ENCODE data around the gene MAD1L1.

MAD1L1 gene

GRCh38 chr7:2242541-2243429 lies 10.0 kb upstream of the MAD1L1 start:
- no peak for DNase-seq (ENCODE audit: low read depth)

- peak; percentile 57 for DNase-seq (ENCODE audit: low read depth)
Observed at GRCh38 chr7:2241580-2242540, 9.1 kb upstream of the MAD1L1 start, which contains the start of the genes MRM2 and NUDT1. MRM2 (minus strand) TSS chr7:2242205; CDS start chr7:2242169, 36 bp downstream. NUDT1 (plus strand) TSS chr7:2242226; CDS start chr7:2244575, 2,349 bp downstream.

GRCh38 chr7:2239242-2239641 lies 6.5 kb upstream of the MAD1L1 start:
- no peak for DNase-seq (ENCODE audit: low read depth)

GRCh38 chr7:2237109-2237602 lies 4.4 kb upstream of the MAD1L1 start:
- DNase-seq (ENCODE audit: low read depth): no peak

GRCh38 chr7:2233926-2234325 lies 1.2 kb upstream of the MAD1L1 start:
- DNase-seq (ENCODE audit: low read depth): no peak

GRCh38 chr7:2231992-2232765 lies 566 bp downstream of the MAD1L1 start:
- DNase-seq (ENCODE audit: low read depth): no peak

GRCh38 chr7:2230882-2231281 lies 1.9 kb downstream of the MAD1L1 start:
- no peak for DNase-seq (ENCODE audit: low read depth)

GRCh38 chr7:2230226-2230625 lies 2.5 kb downstream of the MAD1L1 start:
- DNase-seq (ENCODE audit: low read depth): no peak

GRCh38 chr7:2229467-2229866 lies 3.3 kb downstream of the MAD1L1 start:
- DNase-seq (ENCODE audit: low read depth): no peak

GRCh38 chr7:2228921-2229320 lies 3.8 kb downstream of the MAD1L1 start:
- no peak for DNase-seq (ENCODE audit: low read depth)

- no peak for DNase-seq (ENCODE audit: low read depth)
Observed at GRCh38 chr7:2227699-2228098, 5.0 kb downstream of the MAD1L1 start.

GRCh38 chr7:2225830-2226229 lies 6.9 kb downstream of the MAD1L1 start:
- no peak for DNase-seq (ENCODE audit: low read depth)

- no peak for DNase-seq (ENCODE audit: low read depth)
Observed at GRCh38 chr7:2225336-2225735, 7.4 kb downstream of the MAD1L1 start.

GRCh38 chr7:2224934-2225333 lies 7.8 kb downstream of the MAD1L1 start:
- DNase-seq (ENCODE audit: low read depth): no peak

GRCh38 chr7:2224491-2224928 lies 8.2 kb downstream of the MAD1L1 start:
- DNase-seq (ENCODE audit: low read depth): no peak

- no peak for DNase-seq (ENCODE audit: low read depth)
Observed at GRCh38 chr7:2223321-2223720, 9.4 kb downstream of the MAD1L1 start.

- no peak for DNase-seq (ENCODE audit: low read depth)
Observed at GRCh38 chr7:2222516-2222915, 10.2 kb downstream of the MAD1L1 start.

GRCh38 chr7:2220954-2221353 lies 11.8 kb downstream of the MAD1L1 start:
- DNase-seq (ENCODE audit: low read depth): no peak

- DNase-seq (ENCODE audit: low read depth): no peak
Observed at GRCh38 chr7:2220506-2220905, 12.2 kb downstream of the MAD1L1 start.

GRCh38 chr7:2220030-2220429 lies 12.7 kb downstream of the MAD1L1 start:
- DNase-seq (ENCODE audit: low read depth): no peak

- DNase-seq (ENCODE audit: low read depth): no peak
Observed at GRCh38 chr7:2219606-2220005, 13.1 kb downstream of the MAD1L1 start.

GRCh38 chr7:2219136-2219535 lies 13.6 kb downstream of the MAD1L1 start:
- DNase-seq (ENCODE audit: low read depth): no peak
